Upper lobe of left lung (tissue), 6 donors: ENCODE measurements around the gene RHOT1. TPM values are rescaled to one million over a fixed set of nuclear protein-coding genes. Genes with fewer than 3 reads are reported as not detected.

Experiments used
- ATAC-seq, 2 donors: fragments of 200-7000 bp; cut with Tn5 transposase; one replicate each; pipeline ENCODE4 v1.9.1; 2022; ENCODE audit warnings: mild to moderate bottlenecking in 2 of 2, moderate library complexity in 2 of 2; ENCODE audit not compliant: low FRiP score in 2 of 2
- DNase-seq, 2 donors: peaks; one replicate each; pipeline ENCODE4 v3.0.0-alpha.2; 2019 to 2020
- H3K27ac ChIP-seq, 4 donors: fragments of 200-600 bp; sonication (generic); one replicate each; pipeline ENCODE4 v1.5.1; 2016 to 2019
- H3K27me3 ChIP-seq, 4 donors: fragments of 200-600 bp; sonication (generic); one replicate each; pipeline ENCODE4 v1.5.1; 2017 to 2019
- H3K36me3 ChIP-seq, 4 donors: fragments of 200-600 bp; sonication (generic); one replicate each; pipeline ENCODE4 v1.5.1; 2016 to 2019
- H3K4me1 ChIP-seq, 4 donors: fragments of 200-600 bp; sonication (generic); one replicate each; pipeline ENCODE4 v1.5.1; 2018 to 2019
- H3K4me3 ChIP-seq, 4 donors: fragments of 200-600 bp; sonication (generic); one replicate each; pipeline ENCODE4 v1.5.1; 2017 to 2019; ENCODE audit warnings: mild to moderate bottlenecking in 2 of 4, moderate library complexity in 1 of 4
- H3K9me3 ChIP-seq, 4 donors: fragments of 200-600 bp; sonication (generic); one replicate each; pipeline ENCODE4 v1.5.1; 2018 to 2019
- EP300 ChIP-seq, 4 donors: sonication (generic); formaldehyde crosslinking; IDR thresholded peaks; one replicate each; pipeline ENCODE4 v1.5.1; 2017; ENCODE audit warnings: antibody characterized with exemption in 4 of 4, control low read depth in 2 of 4
- POLR2A ChIP-seq, 4 donors: fragments of 450-650 bp; IDR thresholded peaks; one replicate each; pipeline ENCODE4 v1.5.1; 2016 to 2017; ENCODE audit warnings: antibody characterized with exemption in 4 of 4, mild to moderate bottlenecking in 2 of 4
- POLR2AphosphoS5 ChIP-seq, 2 donors: sonication (generic); formaldehyde crosslinking; IDR thresholded peaks; one replicate each; pipeline ENCODE4 v1.5.1; 2017; ENCODE audit warnings: antibody characterized with exemption in 2 of 2
- WGBS, 2 donors: methylation state at CpG; one replicate each; pipeline ENCODE4 v1.1.5; 2017 to 2018; 5-methylcytosine and 5-hydroxymethylcytosine counted together
- total RNA-seq, 6 donors: library from RNA; depleted of rRNA in 4 of 6; stranded (reverse); fragments of >200 nt in 4 of 6; gene quantifications; one replicate each; pipeline versions ENCODE4 v1.1.0 to v1.2.1, GENCODE V29; 2016 to 2021
- TF ChIP-seq, protein P1 (sequence below), 6 experiments: fragments of 450-650 bp in 4 of 6; fragments of 200-600 bp in 2 of 6; sonication (generic) in 2 of 6; IDR thresholded peaks; one replicate each; pipeline ENCODE4 v1.5.1; 2016 to 2019; ENCODE audit warnings: antibody characterized with exemption in 6 of 6
- donor health status: DM: no; HTN: no; CAD: no; lungs with moderate emphysema.
- donor health status: DM: no; HTN: yes; CAD: no; lungs with severe emphysema.

RHOT1 gene
- total RNA-seq, 6 donors from 2014 or later = 37.2 to 110 (median 52.2) TPM

- Histone ChIP-seq H3K4me3 (no peak overlapping the region), H3K36me3 (peaks cover 6 to 50% (median 22%) of the 10 kb centered on the region in 4 donors), H3K9me3 (no peaks in the 10 kb centered on the region), H3K27ac (no peak overlapping the region), H3K4me1 (peaks cover 4 to 17% (median 10%) of the 10 kb centered on the region in 4 donors), H3K27me3 (no peaks in the 10 kb centered on the region)
- 77 to 85% methylated on average over 4 of the region's 4 CpGs for WGBS, 2 donors
- TF ChIP-seq POLR2A (IDR thresholded peaks at IDR 0.05) (no peak), EP300 (IDR thresholded peaks at IDR 0.05) (no peak), POLR2AphosphoS5 (IDR thresholded peaks at IDR 0.05) (no peak)
- TF ChIP-seq, protein P1, sequence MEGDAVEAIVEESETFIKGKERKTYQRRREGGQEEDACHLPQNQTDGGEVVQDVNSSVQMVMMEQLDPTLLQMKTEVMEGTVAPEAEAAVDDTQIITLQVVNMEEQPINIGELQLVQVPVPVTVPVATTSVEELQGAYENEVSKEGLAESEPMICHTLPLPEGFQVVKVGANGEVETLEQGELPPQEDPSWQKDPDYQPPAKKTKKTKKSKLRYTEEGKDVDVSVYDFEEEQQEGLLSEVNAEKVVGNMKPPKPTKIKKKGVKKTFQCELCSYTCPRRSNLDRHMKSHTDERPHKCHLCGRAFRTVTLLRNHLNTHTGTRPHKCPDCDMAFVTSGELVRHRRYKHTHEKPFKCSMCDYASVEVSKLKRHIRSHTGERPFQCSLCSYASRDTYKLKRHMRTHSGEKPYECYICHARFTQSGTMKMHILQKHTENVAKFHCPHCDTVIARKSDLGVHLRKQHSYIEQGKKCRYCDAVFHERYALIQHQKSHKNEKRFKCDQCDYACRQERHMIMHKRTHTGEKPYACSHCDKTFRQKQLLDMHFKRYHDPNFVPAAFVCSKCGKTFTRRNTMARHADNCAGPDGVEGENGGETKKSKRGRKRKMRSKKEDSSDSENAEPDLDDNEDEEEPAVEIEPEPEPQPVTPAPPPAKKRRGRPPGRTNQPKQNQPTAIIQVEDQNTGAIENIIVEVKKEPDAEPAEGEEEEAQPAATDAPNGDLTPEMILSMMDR (IDR thresholded peaks at IDR 0.05) = no peak
- ATAC-seq (no peak), DNase-seq (no peak)
These were observed 14.9 kb downstream of the RHOT1 start for GRCh38 chr17:32157225-32157624.

- H3K36me3 ChIP-seq = peaks cover 0 to 40% (median 19%) of the 10 kb centered on the region in 4 donors
- 94 to 100% methylated on average over 4 to 20 of the region's 20 CpGs for WGBS, 2 donors
- TF ChIP-seq EP300 (IDR thresholded peaks at IDR 0.05) (no peak), POLR2A (IDR thresholded peaks at IDR 0.05) (no peak), POLR2AphosphoS5 (IDR thresholded peaks at IDR 0.05) (no peak)
- TF ChIP-seq, protein P1 (IDR thresholded peaks at IDR 0.05) = no peak
- no peaks in the 10 kb centered on the region for H3K9me3 ChIP-seq
- H3K4me3 ChIP-seq = no peak overlapping the region
- DNase-seq = peak in 1 of 2 donors; percentile 71
- H3K27me3 ChIP-seq = no peaks in the 10 kb centered on the region
- no peak overlapping the region for H3K27ac ChIP-seq
- peak; percentile 17 to 36 for ATAC-seq
- H3K4me1 ChIP-seq = peaks cover 0 to 12% (median 3%) of the 10 kb centered on the region in 4 donors
These were observed 16.7 kb downstream of the RHOT1 start for GRCh38 chr17:32158870-32159585.

- peak in 1 of 2 donors; percentile 43 for ATAC-seq
- peaks cover 0 to 45% (median 17%) of the 10 kb centered on the region in 4 donors for H3K36me3 ChIP-seq
These were observed 17.5 kb downstream of the RHOT1 start for GRCh38 chr17:32159586-32160438.

DNA sequence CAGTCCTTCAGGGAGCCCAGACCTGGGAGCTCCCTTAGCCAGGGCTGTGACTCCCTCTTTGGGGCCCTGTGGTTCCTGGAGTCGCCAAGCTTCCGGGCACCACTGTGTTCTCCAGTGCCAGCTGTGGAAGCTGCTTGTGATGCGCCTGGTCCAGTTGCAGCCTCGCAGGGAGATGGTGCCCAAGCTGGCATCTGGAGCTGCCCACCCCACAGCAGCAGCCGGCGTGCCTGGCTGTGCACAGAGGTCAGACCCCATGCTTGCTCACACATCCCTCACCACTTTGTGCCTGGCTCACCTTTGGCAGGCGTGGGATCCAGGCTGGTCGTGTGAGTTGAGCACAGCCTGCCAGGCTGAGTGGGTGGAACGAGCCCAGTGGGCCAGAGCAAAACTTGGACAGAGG, 18.2 kb downstream of the RHOT1 start:
- Histone ChIP-seq H3K4me1 (peaks cover 0 to 12% (median 3%) of the 10 kb centered on the region in 4 donors), H3K27me3 (no peaks in the 10 kb centered on the region), H3K36me3 (peaks cover 0 to 39% (median 14%) of the 10 kb centered on the region in 4 donors), H3K9me3 (no peaks in the 10 kb centered on the region), H3K4me3 (no peak overlapping the region), H3K27ac (no peak overlapping the region)
- TF ChIP-seq EP300 (IDR thresholded peaks at IDR 0.05) = no peak
- peak in 1 of 2 donors; percentile 57 for DNase-seq
- no peak for ATAC-seq
- WGBS, 2 donors = 98 to 100% methylated on average over 5 to 9 of the region's 9 CpGs

More at GRCh38 chr17:32159586-32160438, 17.5 kb downstream of the RHOT1 start:
- H3K9me3 ChIP-seq = no peaks in the 10 kb centered on the region
- H3K4me1 ChIP-seq = peaks cover 0 to 12% (median 3%) of the 10 kb centered on the region in 4 donors
- DNase-seq = peak in 1 of 2 donors; percentile 41
- 93 to 94% methylated on average over 14 to 17 of the region's 18 CpGs for WGBS, 2 donors
- TF ChIP-seq, protein P1 (IDR thresholded peaks at IDR 0.05) = no peak
- TF ChIP-seq POLR2A (IDR thresholded peaks at IDR 0.05) = no peak
- no peak for TF ChIP-seq EP300 (IDR thresholded peaks at IDR 0.05)
- TF ChIP-seq POLR2AphosphoS5 (IDR thresholded peaks at IDR 0.05) = no peak
- no peak overlapping the region for H3K27ac ChIP-seq
- no peak overlapping the region for H3K4me3 ChIP-seq
- H3K27me3 ChIP-seq = no peaks in the 10 kb centered on the region

DNA sequence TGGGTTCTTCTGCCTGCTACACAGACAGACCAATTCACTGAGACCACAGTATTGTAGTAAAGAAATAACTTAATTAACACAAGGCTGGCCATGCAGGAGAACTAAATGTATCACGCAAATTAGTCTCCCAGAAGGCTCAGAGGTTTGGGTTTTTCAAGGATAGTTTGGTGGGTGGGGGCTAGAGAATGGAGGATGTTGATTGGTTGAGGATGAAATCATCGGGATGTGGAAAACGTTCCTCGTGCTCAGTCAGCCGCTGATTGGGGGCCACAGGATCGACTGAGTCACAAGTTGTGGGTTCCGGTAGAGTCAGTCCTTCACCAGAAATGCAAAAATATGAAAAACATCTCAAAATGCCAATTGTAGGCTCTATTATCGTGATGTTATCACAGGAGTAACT, 18.7 kb downstream of the RHOT1 start:
- WGBS, 2 donors = 93 to 98% methylated on average over 8 of the region's 8 CpGs
- no peaks in the 10 kb centered on the region for H3K9me3 ChIP-seq
- no peaks in the 10 kb centered on the region for H3K27me3 ChIP-seq
- no peak for TF ChIP-seq POLR2AphosphoS5 (IDR thresholded peaks at IDR 0.05)
- TF ChIP-seq, protein P1 (IDR thresholded peaks at IDR 0.05) = no peak
- TF ChIP-seq POLR2A (IDR thresholded peaks at IDR 0.05) = no peak
- TF ChIP-seq EP300 (IDR thresholded peaks at IDR 0.05) = no peak
- no peak for DNase-seq
- no peak overlapping the region for H3K27ac ChIP-seq
- H3K4me1 ChIP-seq = peaks cover 0 to 12% (median 3%) of the 10 kb centered on the region in 4 donors
- no peak overlapping the region for H3K4me3 ChIP-seq
- peaks cover 0 to 36% (median 13%) of the 10 kb centered on the region in 4 donors for H3K36me3 ChIP-seq
- ATAC-seq = no peak
